Sigmoid colon (tissue), 4 donors: ENCODE data around the gene ITGB1.

Source experiments
- CTCF ChIP-seq, 4 experiments: fragments of 450-650 bp in 3 of 4; fragments of 200-600 bp in 1 of 4; IDR thresholded peaks; one replicate each; pipeline ENCODE4 v1.5.1; 2016 to 2019; ENCODE audit warnings: antibody characterized with exemption in 4 of 4, mild to moderate bottlenecking in 3 of 4, moderate library complexity in 2 of 4
- POLR2A ChIP-seq, 2 donors: fragments of 450-650 bp; IDR thresholded peaks; one replicate each; pipeline ENCODE4 v1.6.1; 2016; ENCODE audit warnings: antibody characterized with exemption in 2 of 2, mild to moderate bottlenecking in 2 of 2, moderate library complexity in 2 of 2
- POLR2AphosphoS5 ChIP-seq, 4 donors: sonication (generic); formaldehyde crosslinking; IDR thresholded peaks; one replicate each; pipeline ENCODE4 v1.6.1; 2017; ENCODE audit warnings: antibody characterized with exemption in 4 of 4

- no peak for TF ChIP-seq POLR2A (IDR thresholded peaks at IDR 0.05)
- no peak for TF ChIP-seq POLR2AphosphoS5 (IDR thresholded peaks at IDR 0.05)
- TF ChIP-seq CTCF (IDR thresholded peaks at IDR 0.05): no peak
Measured at GRCh38 chr10:32929634-32930033, 28.4 kb downstream of the ITGB1 start.
